Measurements from ENCODE around the gene SMG7. TPM values are rescaled to one million over a fixed set of nuclear protein-coding genes. Genes with fewer than 3 reads are reported as not detected.

The SMG7 gene
- total RNA-seq: 39.4 and 40.4 TPM in 2 replicates

GRCh38 chr1:183472488-183473216, at the start of gene SMG7:
Gene SMG7 (plus strand): TSS chr1:183472499. CDS start chr1:183472621, 122 bp downstream.

GRCh38 chr1:183590244-183591191, 118.2 kb downstream of the SMG7 start, which contains the start of gene NCF2:
Gene NCF2 (minus strand): TSS chr1:183590459. CDS start chr1:183590329, 130 bp downstream.

Other genes starting within 250 kb of the SMG7 start
- gene NMNAT2, start 54.1 kb upstream of the SMG7 start, total RNA-seq: 0.33 and 2.3 TPM in 2 replicates
- gene NCF2, start 118.0 kb downstream of the SMG7 start, total RNA-seq: 0.39 and 0.89 TPM in 2 replicates
- gene ARPC5, start 163.3 kb downstream of the SMG7 start, total RNA-seq: 273 and 324 TPM in 2 replicates
- gene APOBEC4, start 180.8 kb downstream of the SMG7 start, total RNA-seq: not detected in 2 replicates

Data from smooth muscle cell of the pulmonary artery (primary cell).